ENCODE measurements around the gene ADCYAP1R1.

ADCYAP1R1 gene

DNA sequence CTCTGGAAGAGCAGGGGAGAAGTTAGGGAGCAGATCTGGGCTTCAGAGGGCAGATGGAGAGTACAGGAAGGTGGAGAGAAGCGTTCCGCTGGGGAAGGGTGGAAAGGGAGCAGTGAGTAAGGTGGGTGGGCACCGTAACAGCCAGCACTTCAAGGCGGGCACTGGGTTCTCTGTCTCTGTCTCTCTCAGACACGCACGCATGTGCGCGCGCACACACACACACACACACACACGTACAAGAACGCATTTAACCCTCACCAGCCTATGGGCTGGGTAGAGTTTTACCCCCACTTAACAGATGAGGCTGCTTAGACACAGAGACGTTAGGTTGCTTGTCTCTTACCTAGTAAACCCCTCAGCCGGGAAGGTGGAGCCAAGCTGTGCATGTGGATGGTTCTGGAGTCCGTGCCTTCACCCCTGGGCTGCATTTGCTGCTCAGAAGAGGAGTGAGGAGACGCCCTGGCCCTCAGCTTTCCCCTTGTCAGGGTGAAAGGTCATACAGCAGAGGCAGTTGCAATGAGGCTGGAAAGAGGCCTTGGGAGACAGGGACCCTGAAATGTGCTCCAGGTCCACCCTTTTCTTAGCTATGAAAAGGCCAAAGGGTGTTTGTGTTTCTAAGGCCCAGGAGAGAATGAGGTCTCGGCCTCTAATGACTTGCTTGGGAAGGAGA, 16.0 kb downstream of the ADCYAP1R1 start:
- no peak for DNase-seq (ENCODE audit: low read depth)

DNA sequence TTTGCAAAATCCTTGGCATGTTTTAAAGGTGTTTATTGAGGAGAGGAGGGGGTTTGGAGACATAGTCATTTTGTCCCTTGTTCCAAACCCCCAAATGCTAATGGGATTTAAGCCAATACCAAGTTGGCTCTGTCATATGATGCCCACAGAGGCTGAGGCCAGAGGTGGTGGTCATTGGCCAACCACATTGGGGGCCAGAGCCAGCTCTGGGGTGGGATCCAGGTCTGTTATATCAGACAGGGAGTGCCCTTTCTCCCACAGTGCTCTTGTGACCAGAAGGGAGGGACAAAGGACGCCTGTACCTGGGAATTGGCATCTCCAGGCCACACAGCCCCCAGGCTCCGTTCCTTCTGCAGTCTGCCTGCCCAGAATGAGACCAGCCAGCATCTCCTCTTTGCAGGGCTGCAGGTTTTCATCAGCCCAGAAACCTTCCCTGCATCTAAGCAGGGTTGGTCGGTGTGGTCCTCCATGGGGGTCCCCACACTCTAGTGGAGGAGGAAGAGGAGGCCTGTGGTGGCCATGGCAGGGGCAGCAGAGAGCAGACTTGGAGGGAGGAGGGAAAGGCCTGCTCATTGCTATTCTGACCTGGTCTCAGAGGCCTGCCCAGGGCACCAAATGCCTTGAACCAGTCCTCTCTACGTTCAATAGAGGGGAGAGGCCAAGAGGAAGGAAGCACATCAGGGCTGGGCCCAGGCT, 17.9 kb downstream of the ADCYAP1R1 start:
- no peak for DNase-seq (ENCODE audit: low read depth)

- no peak for DNase-seq (ENCODE audit: low read depth)
Measured at GRCh38 chr7:31070991-31071644, 19.0 kb downstream of the ADCYAP1R1 start.

DNA sequence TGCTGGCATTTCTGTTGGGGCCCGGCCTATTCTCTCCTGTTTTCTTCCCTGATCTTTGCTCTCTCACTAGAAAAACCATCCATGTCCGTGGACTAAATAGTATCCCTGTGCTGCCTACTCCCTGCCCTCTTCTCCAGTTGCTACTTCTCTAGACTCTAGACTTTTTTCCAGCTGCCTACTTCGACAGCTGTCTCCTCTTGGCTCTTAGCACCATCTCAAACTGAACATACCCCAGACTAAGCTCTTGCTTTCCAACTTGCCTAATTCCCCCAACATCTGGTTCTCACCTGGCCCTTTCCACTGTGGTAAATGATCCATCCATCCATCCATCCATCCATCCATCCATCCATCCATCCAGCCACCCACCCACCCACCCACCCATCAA, 19.5 kb downstream of the ADCYAP1R1 start:
- DNase-seq (ENCODE audit: low read depth): no peak

GRCh38 chr7:31073326-31074119, 21.4 kb downstream of the ADCYAP1R1 start:
- DNase-seq (ENCODE audit: low read depth): no peak

DNA sequence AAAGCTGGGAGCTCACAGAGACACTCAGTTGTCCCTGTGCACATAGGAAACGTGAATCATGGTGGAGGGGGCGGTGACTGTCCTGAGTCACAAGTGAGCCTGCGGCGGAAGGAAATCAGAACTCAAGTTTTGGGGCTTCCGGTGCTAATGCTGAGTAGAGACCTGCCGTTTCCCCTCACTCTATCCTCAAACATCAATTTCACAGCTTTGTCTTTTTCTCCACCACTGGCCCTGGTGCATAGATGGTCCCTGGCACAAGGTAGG, 21.9 kb downstream of the ADCYAP1R1 start:
- no peak for DNase-seq (ENCODE audit: low read depth)

DNA sequence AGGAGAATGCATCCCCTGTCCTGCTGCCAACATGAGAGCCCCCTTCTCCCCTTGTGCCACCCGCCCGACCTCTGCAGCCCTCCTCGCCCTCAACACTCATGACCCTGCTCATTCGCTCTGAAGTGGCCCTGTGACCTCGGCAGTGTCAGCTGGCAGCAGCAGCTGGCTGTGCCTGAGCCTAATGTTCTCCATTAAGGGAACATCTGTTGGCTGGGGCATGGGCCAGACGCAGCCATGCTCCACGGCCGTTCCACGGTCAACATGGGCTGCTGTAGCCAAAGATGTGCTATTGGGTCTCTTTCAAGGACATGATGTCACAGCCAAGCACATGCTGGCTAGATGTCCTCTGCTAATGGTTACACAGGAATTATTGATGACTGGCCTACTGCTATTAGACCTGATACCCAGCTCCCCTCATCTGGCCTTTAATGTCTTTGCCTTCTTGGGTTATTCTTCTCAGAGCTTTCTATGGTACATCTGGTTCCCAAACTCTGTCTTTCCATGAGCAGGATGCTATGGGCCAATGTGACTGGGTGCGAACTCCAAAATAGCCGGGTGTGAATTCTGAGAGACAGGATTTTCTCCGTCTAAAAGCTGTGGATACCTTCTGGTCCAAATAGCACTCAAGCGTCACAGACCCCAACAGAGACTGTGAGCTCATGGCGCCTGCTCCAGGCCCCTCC, 22.4 kb downstream of the ADCYAP1R1 start:
- DNase-seq (ENCODE audit: low read depth): no peak

GRCh38 chr7:31075086-31075405, 22.9 kb downstream of the ADCYAP1R1 start:
- DNase-seq (ENCODE audit: low read depth): no peak

- no peak for DNase-seq (ENCODE audit: low read depth)
Measured at GRCh38 chr7:31076051-31076450, 23.9 kb downstream of the ADCYAP1R1 start.

DNA sequence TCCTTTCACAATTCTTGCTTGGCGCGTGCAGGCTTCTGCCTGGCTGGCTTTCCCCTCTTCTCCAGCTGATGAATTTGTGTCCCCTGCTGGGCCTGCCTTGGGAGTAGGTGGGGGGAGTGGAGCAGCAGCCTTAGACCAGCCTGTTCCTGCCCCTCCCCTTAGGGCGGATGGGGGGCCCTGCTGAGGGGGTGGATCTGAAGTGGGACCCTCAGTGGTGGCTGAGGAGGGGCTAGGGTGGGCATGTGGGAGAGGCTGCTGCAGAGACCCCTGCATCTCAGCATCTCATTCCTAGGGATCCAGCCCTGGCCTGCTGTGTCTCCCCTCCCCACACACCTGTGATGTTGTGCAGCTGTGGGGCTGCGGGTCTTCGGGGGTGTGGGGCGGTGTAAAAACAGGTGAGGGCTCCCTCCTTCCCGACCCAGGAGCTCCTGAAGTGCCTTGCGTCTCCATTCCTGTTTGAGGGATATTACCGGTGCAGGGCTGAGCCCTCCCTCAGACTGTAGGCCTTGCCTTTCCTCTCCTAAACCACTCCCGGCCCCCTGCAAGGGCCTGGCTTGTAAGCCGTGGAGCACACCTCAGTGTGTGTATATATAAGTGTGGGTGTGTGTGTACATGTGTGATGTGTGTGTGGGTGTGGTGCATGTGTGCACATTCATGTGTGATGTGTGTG, 24.7 kb downstream of the ADCYAP1R1 start:
- no peak for DNase-seq (ENCODE audit: low read depth)

DNA sequence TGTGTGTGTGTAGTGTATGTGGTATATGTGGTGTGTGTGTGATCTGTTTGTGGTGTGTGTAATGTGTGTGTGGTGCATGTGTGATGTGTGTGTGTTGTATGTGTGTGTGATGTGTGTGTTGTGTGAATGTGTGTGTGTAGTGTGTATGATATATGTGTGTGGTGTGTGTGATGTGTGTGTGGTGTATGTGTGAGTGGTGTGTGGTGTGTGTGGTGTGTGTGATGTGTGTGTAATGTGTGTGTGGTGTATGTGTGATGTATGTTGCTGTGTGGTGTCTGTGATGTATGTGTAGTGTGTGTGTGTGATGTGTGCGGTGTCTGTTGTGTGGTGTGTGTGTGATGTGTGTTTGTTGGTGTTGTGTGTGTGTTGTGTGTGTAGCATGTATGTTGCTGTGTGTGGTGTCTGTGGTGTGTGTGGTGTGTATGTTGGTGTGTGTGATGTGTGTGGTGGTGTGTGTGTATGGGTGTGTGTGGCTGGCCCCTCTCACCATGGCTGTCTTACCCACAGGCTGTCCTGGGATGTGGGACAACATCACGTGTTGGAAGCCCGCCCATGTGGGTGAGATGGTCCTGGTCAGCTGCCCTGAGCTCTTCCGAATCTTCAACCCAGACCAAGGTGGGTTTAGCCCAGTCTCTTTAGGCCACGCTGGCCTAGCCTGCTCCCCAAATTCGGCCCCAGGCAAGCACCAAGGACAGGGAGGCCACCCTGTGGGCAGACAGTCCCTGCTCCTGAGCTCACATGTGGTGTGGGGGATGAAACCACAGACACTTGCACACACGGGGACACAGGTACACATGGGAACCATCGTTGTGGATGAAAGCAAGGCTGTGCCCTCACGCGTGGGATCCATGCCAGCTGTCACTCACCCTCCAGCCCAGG, 25.6 kb downstream of the ADCYAP1R1 start:
- no peak for DNase-seq (ENCODE audit: low read depth)

DNA sequence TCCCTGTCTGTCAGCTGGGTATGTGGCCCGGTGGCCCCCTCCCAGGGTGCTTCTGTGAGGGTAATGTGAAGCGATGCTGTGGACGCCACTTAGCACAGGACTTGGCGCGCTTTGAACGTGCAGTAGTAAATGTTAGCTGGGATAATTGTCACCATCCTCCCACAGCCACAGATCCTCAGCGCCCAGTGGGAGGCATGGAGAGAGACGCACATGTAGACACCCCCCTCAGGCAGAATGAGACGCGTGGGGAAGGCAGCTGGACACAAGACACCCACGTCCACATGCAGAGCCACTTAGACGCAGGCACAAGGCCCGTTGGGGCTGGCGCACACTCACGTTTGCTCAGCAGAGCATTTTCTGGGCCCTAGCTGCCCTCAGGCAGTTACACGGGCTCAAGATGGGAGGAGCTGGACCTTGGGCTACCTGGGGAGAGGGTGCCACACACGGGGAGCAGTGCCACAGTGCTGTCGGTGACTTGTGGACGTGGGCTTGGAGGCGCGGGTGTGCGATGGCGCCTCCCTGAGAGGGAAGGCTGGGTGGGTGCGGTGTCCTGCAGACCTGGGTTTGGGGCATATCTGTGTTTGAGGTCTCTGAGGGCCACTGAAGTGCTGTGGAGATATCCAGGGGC, 26.4 kb downstream of the ADCYAP1R1 start:
- DNase-seq (ENCODE audit: low read depth): no peak

DNA sequence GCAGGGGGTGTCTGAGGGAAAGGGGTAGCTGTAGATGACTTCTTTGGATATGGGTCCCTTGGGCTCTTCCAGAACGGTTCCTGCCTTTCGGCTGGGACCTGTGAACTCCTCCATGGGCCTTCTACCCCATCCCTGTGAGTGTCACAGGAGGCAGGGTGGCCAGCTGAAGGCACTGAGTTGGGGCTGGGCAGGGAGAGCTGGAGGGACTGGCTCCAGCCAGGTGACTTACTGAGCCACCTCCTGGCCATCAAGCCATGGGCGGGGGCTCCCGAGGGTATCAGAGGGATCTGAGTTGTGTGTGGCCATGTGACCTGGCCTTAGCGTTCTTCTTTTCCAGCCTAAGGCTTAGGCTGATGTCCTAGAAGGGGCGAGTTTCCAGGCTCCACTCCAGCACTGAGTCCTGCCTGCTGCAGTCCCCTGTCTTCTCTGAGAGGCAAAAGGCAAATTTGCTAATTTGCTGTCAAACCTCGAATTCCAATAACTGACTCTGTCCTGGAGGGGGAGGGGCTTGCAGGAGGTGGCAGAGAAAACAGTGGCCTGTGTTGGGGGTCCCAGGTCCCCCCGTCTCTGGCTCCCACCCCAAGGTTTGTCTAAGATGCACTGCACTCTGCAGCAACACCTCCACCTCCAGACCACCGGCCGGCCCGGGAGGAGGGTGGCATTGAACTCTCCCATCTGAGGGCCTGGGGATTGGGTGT, 27.2 kb downstream of the ADCYAP1R1 start:
- no peak for DNase-seq (ENCODE audit: low read depth)

DNA sequence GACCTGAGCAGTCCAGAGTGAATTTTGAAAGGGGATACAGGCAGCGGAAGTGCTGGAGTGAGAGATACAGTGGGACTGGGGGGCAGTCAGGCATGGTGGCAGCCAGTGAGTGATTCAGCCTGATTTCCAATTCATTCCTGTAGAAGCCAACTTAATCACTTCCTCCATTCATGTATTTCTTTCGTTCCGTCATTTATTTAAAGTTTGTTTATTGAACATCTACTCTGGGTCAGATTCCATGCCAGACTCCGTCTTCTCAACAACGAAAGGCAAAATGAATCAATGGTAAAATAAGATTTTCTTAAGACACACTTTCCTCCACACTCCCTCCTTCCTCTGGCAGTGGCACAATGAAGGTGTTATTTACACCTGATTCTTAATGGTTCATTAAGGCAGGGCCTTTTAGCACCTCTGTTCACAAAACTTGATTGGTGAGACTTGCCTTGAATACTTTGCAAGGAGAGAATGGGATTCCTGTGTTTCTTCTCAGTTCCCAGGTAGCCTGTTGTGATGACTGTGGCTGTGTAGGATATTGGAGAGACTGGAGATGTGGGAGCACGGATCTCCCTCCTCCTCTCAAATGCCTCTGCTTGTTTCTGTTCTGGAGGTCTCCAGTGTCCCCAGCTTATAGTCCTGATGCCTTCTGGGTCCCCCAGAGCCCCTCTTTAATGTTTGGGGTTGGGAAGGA, 27.9 kb downstream of the ADCYAP1R1 start:
- DNase-seq (ENCODE audit: low read depth): no peak

- DNase-seq (ENCODE audit: low read depth): no peak
Measured at GRCh38 chr7:31080763-31081162, 28.7 kb downstream of the ADCYAP1R1 start.

GRCh38 chr7:31082017-31082416, 29.9 kb downstream of the ADCYAP1R1 start:
- DNase-seq (ENCODE audit: low read depth): no peak

DNA sequence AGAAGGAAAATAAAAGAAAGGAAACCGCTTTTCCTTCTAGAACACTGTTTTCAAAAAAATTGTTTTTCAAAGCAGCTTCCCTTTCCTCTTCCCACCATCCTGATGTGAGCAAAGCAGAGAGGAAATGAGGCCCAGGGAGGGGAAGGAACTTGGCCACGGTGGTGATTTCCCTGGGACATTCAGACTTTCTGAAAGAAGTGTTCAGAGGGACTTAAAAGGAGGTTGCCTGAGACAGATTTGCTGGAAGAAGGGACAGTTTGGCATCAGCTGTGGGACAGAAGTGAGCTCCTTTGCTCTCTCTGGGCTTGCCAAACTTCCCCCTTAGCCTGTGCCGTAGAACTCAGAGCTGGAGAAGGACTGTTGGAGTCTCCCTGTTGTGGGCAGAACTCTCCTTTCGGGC, 30.3 kb downstream of the ADCYAP1R1 start:
- DNase-seq (ENCODE audit: low read depth): no peak

DNA sequence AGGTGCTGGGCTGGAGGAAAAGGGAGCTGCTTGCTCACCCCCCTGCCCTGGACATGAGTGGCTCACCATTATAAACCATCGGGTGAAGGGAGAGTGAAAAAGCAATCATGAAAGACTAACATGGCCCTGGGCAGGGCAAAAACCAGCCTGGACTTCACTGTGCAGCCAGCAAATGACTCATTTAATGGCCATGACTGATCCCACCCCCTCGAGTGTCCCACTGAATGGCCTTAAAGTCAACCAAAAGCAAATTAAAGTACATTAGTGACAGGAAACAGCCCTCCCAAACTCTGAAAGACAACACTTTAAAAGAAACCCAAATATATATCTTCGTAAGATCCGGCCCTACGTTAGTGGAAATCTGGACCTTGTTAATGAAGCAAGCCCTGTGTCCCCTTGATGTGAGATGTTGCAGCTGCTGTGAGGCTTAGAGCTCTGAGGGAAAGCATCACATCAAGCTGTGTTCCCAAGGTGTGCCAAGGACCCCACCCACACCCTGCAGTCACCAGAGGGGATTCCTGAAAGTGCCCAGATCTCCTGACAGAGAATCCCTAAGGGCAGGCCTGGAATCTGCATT, 31.2 kb downstream of the ADCYAP1R1 start:
- DNase-seq (ENCODE audit: low read depth): no peak

DNA sequence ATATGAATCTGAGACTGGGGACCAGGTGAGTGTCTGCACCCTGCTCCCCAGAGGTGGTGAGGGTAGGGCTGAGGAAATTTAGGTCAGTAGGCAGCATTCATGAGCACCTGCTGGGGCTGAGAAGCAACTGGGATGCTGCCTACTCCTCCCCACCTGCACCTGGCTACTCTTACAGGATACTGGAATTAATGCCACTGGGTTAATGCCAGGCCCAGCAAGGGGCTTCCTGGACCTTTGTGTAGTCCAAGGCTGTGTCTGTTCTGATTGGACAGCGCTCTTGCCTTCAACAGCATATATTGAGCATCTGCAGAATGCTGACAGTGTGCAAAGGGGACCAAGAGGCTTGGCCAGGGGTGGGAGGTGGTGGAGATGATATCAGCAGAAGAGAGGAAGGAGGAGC, 32.1 kb downstream of the ADCYAP1R1 start:
- DNase-seq (ENCODE audit: low read depth): no peak
